GM23338 (cell line): ENCODE data around the gene AGAP1. TPM values are rescaled to one million over a fixed set of nuclear protein-coding genes. Genes with fewer than 3 reads are reported as not detected.
A peak's percentile ranks its signal among the peaks of the same experiment; 100 is the strongest.

ENCODE experiments used
- ATAC-seq: fragments of 200-7000 bp; cut with Tn5 transposase; 3 replicates; pipeline ENCODE4 v1.9.1; 2020
- DNase-seq: peaks from one replicate; pipeline ENCODE4 v3.0.0-alpha.2; 2015; ENCODE audit warnings: low spot score
- H2AFZ ChIP-seq: fragments of 200-600 bp; sonication (generic); 2 replicates; pipeline ENCODE4 v1.8.0; 2016; ENCODE audit warnings: antibody characterized with exemption, mild to moderate bottlenecking, moderate library complexity
- H3F3A ChIP-seq: fragments of 200-600 bp; sonication (generic); replicated peaks from 2 replicates; pipeline ENCODE4 v1.8.0; 2017; ENCODE audit warnings: antibody characterized with exemption, mixed run types, low read depth
- H3K27ac ChIP-seq: fragments of 200-600 bp; sonication (generic); 2 replicates; pipeline ENCODE4 v1.6.1; 2016; ENCODE audit warnings: low read depth
- H3K27me3 ChIP-seq: fragments of 200-600 bp; sonication (generic); 2 replicates; pipeline ENCODE4 v1.8.0; 2016; ENCODE audit warnings: mild to moderate bottlenecking, mixed run types, moderate library complexity; ENCODE audit not compliant: insufficient read depth
- H3K36me3 ChIP-seq: fragments of 200-600 bp; sonication (generic); 2 replicates; pipeline ENCODE4 v1.8.0; 2016; ENCODE audit warnings: mild to moderate bottlenecking; ENCODE audit not compliant: insufficient read depth
- H3K4me1 ChIP-seq: fragments of 200-600 bp; sonication (generic); 2 replicates; pipeline ENCODE4 v1.8.0; 2016; ENCODE audit warnings: mild to moderate bottlenecking, moderate library complexity; ENCODE audit not compliant: insufficient read depth
- H3K4me2 ChIP-seq: fragments of 200-600 bp; sonication (generic); 2 replicates; pipeline ENCODE4 v1.7.1; 2017; ENCODE audit warnings: mixed run types
- H3K4me3 ChIP-seq: fragments of 200-600 bp; sonication (generic); 2 replicates; pipeline ENCODE4 v1.6.1; 2016; ENCODE audit warnings: mixed run types
- H3K79me2 ChIP-seq: fragments of 200-600 bp; sonication (generic); replicated peaks from 2 replicates; pipeline ENCODE4 v1.8.0; 2017; ENCODE audit warnings: mild to moderate bottlenecking; ENCODE audit not compliant: insufficient read depth
- H3K9me2 ChIP-seq: fragments of 200-600 bp; sonication (generic); 2 replicates; pipeline ENCODE4 v1.8.0; 2017; ENCODE audit not compliant: insufficient read depth
- H4K20me1 ChIP-seq: fragments of 200-600 bp; sonication (generic); replicated peaks from 2 replicates; pipeline ENCODE4 v1.8.0; 2017; ENCODE audit warnings: mild to moderate bottlenecking; ENCODE audit not compliant: insufficient read depth
- H3K27ac Mint-ChIP-seq: 2 replicates; pipeline ENCODE4 v1.8.0; 2020; ENCODE audit warnings: inconsistent platforms, mild to moderate bottlenecking, moderate library complexity, mixed read lengths
- H3K27me3 Mint-ChIP-seq: 3 replicates; pipeline ENCODE4 v1.8.0; 2022; ENCODE audit warnings: low read depth, mild to moderate bottlenecking, moderate library complexity, mixed read lengths, inconsistent platforms; ENCODE audit not compliant: insufficient read depth, poor library complexity
- H3K36me3 Mint-ChIP-seq: 3 replicates; pipeline ENCODE4 v1.8.0; 2021; ENCODE audit warnings: low read depth, mild to moderate bottlenecking, inconsistent platforms, moderate library complexity, mixed read lengths
- H3K4me1 Mint-ChIP-seq: 3 replicates; pipeline ENCODE4 v1.8.0; 2020; ENCODE audit warnings: mild to moderate bottlenecking, inconsistent platforms, mixed read lengths
- H3K4me3 Mint-ChIP-seq: 3 replicates; pipeline ENCODE4 v1.8.0; 2021; ENCODE audit warnings: moderate library complexity, mild to moderate bottlenecking, inconsistent platforms, mixed read lengths
- H3K9me3 Mint-ChIP-seq: 3 replicates; pipeline ENCODE4 v1.8.0; 2020; ENCODE audit warnings: moderate library complexity, mild to moderate bottlenecking, inconsistent platforms, mixed read lengths
- EZH2 ChIP-seq: fragments of 200-600 bp; sonication (generic); IDR thresholded peaks from one replicate; pipeline ENCODE4 v1.8.0; 2017; ENCODE audit warnings: antibody characterized with exemption, mild to moderate bottlenecking, low read depth; ENCODE audit not compliant: unreplicated experiment
- POLR2AphosphoS5 ChIP-seq: IDR thresholded peaks from 2 replicates; pipeline ENCODE4 v1.6.1; 2016; ENCODE audit warnings: antibody characterized with exemption, low read depth
- REST ChIP-seq: IDR thresholded peaks from one replicate; pipeline ENCODE4 v1.6.1; 2018; ENCODE audit warnings: antibody characterized with exemption; ENCODE audit not compliant: unreplicated experiment
- ZNF114 ChIP-seq: fragments of 250-450 bp; sonication (Bioruptor Pico); IDR thresholded peaks from 2 replicates; pipeline ENCODE4 v1.5.0; 2020; ENCODE audit warnings: mild to moderate bottlenecking, moderate library complexity
- ZNF331 ChIP-seq: fragments of 250-450 bp; sonication (Bioruptor Pico); IDR thresholded peaks from 2 replicates; pipeline ENCODE4 v1.5.0; 2020; ENCODE audit warnings: low read depth, mild to moderate bottlenecking, moderate library complexity
- ZNF462 ChIP-seq: fragments of 250-450 bp; sonication (Bioruptor Pico); IDR thresholded peaks from 2 replicates; pipeline ENCODE4 v1.5.0; 2020; ENCODE audit warnings: mild to moderate bottlenecking, moderate library complexity
- polyA plus RNA-seq: library from polyadenylated mRNA; unstranded; fragments of >200 nt; fragmentation: Nextera tagmentation; extraction: Ambion mirVana; gene quantifications from 2 replicates; pipeline ENCODE4 v1.2.1, GENCODE V29; 2016
- total RNA-seq: library from RNA; depleted of rRNA; stranded (reverse); fragments of >200 nt; shearing (Covaris generic); gene quantifications from 2 replicates; pipeline ENCODE4 v1.2.3, GENCODE V29; 2014
- TF ChIP-seq, protein P1 (sequence below), 2 experiments: fragments of 200-600 bp in 1 of 2; sonication (generic) in 1 of 2; conservative IDR thresholded peaks; 2 replicates each; pipeline versions ENCODE4 v1.5.1 to v1.6.1; 2016 to 2017; ENCODE audit warnings: antibody characterized with exemption in 2 of 2, low read depth in 2 of 2, mild to moderate bottlenecking in 2 of 2, moderate library complexity in 1 of 2
- TF ChIP-seq, protein P2 (sequence below): IDR thresholded peaks from 2 replicates; pipeline ENCODE4 v1.6.1; 2016; ENCODE audit warnings: antibody characterized with exemption

AGAP1 gene
- total and polyA plus RNA-seq, 2 experiments from 2014 or later: 13.3 to 27.9 TPM

DNA sequence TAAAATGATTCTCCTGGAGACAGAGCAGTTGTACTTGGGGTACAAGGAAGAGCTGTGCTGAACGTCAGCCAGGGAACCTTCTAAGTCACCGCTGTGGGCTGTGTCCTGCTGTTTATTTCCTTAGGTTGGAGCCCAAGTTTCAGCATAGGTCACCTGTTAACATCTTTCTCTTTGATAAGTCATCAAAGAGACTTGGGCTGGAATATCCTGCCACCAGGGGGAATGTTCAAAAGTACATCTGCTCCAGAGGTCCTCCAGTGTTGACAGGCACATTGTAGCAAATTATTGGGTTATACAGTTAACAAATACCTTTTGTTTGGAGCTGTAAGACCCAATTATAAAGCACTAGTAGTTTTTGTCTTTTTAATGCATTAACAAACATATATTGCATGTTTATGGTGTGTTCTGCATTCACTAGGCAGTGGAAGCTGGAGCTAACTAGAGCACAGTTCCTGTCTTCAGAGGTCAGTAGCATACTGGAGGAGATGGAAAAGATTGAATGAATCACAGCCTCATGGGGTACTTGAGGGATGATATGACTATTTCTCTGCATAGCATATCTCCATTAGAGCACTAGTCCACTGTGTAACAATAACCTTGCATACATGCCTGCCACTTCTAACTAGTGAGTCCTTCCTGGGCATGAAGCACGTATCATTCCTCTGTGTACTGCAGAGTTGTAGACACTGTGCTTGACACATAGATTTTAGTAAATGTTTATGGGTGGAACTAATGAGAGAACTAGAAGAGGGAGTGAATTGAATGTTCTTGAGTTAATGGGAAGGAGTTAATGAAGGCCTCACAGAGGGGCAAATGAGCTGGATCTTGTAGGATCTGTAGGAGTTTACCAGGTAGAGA lies 182.1 kb downstream of the AGAP1 start:
- Mint-ChIP-seq H3K36me3 (no peaks in the 10 kb centered on the region; the same call in 2 of the 3 replicates), H3K4me3 (no peak overlapping the region), H3K27me3 (peaks cover 11% of the 10 kb centered on the region), H3K27ac (no peak overlapping the region), H3K9me3 (no peaks in the 10 kb centered on the region), H3K4me1 (peaks cover 43% of the 10 kb centered on the region)
- Histone ChIP-seq H3K36me3 (no peaks in the 10 kb centered on the region), H3K4me1 (peaks cover 17% of the 10 kb centered on the region), H3K27ac (no peak overlapping the region), H3K9me2 (no peaks in the 10 kb centered on the region), H3K27me3 (peaks cover 17% of the 10 kb centered on the region), H3K4me2 (no peak overlapping the region), H3K4me3 (no peak overlapping the region), H4K20me1 (peaks cover 75% of the 10 kb centered on the region), H3F3A (no peaks in the 10 kb centered on the region), H3K79me2 (peaks cover 96% of the 10 kb centered on the region), H2AFZ (no peak overlapping the region)
- no peak for ATAC-seq
- TF ChIP-seq POLR2AphosphoS5: no peak
- TF ChIP-seq, protein P1, sequence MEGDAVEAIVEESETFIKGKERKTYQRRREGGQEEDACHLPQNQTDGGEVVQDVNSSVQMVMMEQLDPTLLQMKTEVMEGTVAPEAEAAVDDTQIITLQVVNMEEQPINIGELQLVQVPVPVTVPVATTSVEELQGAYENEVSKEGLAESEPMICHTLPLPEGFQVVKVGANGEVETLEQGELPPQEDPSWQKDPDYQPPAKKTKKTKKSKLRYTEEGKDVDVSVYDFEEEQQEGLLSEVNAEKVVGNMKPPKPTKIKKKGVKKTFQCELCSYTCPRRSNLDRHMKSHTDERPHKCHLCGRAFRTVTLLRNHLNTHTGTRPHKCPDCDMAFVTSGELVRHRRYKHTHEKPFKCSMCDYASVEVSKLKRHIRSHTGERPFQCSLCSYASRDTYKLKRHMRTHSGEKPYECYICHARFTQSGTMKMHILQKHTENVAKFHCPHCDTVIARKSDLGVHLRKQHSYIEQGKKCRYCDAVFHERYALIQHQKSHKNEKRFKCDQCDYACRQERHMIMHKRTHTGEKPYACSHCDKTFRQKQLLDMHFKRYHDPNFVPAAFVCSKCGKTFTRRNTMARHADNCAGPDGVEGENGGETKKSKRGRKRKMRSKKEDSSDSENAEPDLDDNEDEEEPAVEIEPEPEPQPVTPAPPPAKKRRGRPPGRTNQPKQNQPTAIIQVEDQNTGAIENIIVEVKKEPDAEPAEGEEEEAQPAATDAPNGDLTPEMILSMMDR (conservative IDR thresholded peaks at IDR 0.05; ENCODE audit: low read depth in 2 of 2): peak in 1 of 2 experiments; percentile 33; a peak in 2 of 4 replicates
- DNase-seq: no peak

DNA sequence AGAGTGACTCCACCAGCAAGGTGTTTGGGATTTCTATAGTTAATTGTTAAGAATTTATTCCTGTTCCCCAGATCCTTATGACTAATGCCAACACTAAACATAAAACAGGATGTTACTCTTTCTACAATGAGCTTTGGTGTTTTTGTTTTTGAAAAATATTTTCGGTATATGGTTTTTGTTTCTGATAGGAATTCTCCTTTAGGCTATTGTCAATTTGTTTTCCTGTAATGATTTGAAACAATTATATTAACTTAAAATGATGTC lies 182.6 kb downstream of the AGAP1 start:
- H3K36me3 ChIP-seq: no peaks in the 10 kb centered on the region
- peaks cover 43% of the 10 kb centered on the region for H3K4me1 Mint-ChIP-seq
- peaks cover 75% of the 10 kb centered on the region for H4K20me1 ChIP-seq
- no peak for TF ChIP-seq ZNF331 (CRISPR knock-in tag)
- TF ChIP-seq, protein P2, sequence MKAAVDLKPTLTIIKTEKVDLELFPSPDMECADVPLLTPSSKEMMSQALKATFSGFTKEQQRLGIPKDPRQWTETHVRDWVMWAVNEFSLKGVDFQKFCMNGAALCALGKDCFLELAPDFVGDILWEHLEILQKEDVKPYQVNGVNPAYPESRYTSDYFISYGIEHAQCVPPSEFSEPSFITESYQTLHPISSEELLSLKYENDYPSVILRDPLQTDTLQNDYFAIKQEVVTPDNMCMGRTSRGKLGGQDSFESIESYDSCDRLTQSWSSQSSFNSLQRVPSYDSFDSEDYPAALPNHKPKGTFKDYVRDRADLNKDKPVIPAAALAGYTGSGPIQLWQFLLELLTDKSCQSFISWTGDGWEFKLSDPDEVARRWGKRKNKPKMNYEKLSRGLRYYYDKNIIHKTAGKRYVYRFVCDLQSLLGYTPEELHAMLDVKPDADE: no peak
- no peak for TF ChIP-seq ZNF114
- TF ChIP-seq REST: no peak
- TF ChIP-seq EZH2: no peak
- TF ChIP-seq ZNF462 (CRISPR knock-in tag): no peak

More for the DNA sequence above, 182.6 kb downstream of the AGAP1 start:
- peaks cover 16% of the 10 kb centered on the region for H3K4me1 ChIP-seq
- Mint-ChIP-seq H3K4me3 (no peak overlapping the region), H3K9me3 (no peaks in the 10 kb centered on the region), H3K27me3 (peaks cover 11% of the 10 kb centered on the region), H3K27ac (no peak overlapping the region), H3K36me3 (no peaks in the 10 kb centered on the region; the same call in 2 of the 3 replicates)
- no peak for ATAC-seq
- H3K4me2 ChIP-seq: no peak overlapping the region
- no peaks in the 10 kb centered on the region for H3K9me2 ChIP-seq
- H3K4me3 ChIP-seq: no peak overlapping the region
- no peaks in the 10 kb centered on the region for H3F3A ChIP-seq
- no peak overlapping the region for H3K27ac ChIP-seq
- peaks cover 12% of the 10 kb centered on the region for H3K27me3 ChIP-seq
- peaks cover 99% of the 10 kb centered on the region for H3K79me2 ChIP-seq
- no peak for DNase-seq
- H2AFZ ChIP-seq: no peak overlapping the region
